ENCODE measurements around the gene FBXO48.

FBXO48 gene

DNA sequence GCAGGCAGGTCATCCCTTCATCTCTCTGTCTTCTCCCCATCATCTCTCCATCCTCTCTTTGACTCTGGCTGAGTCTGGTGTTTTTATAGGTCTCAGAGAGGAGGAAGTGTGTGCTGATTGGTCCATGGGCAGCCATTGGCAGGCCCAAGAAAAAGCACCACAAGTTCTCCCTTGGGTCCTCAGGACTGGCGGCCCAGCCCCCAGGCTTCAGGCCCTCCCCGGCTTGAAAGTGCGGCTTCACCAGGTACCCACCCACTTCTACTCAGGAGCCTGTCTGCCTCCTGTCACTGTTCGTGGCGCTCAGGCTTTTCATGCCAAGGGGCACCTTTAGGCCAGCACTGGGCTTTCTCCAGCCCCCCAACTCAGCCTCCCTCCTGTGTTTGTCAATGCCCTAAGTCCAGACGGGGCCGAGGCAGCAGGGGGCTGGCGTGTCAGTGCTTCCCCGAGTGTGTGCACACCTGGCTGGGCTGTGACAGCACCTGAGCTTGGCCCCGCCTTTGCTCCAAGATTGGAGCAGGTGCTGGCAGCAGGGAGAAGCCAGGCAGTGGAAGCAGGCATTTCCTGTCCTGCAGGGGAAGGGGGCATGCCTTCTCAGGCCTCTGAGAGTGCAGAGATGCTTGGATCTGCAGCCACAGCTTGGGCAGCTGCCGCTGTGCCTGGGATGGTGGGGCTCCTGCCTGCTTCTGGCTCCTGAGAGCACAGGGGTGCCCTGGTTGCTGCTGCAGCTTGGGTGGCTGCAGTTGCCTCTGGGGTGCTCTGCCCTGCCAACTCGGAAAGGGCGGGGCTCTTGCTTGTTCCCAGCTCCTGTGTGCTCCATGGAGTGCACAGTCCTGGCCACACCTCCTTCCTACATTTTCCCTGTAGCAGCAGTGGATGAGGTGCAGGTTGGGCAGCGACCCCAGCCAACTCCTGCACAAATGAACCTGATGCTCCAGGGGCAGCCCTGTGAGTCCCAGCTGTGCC lies 34.1 kb downstream of the FBXO48 start:
- DNase-seq, result no peak

DNA sequence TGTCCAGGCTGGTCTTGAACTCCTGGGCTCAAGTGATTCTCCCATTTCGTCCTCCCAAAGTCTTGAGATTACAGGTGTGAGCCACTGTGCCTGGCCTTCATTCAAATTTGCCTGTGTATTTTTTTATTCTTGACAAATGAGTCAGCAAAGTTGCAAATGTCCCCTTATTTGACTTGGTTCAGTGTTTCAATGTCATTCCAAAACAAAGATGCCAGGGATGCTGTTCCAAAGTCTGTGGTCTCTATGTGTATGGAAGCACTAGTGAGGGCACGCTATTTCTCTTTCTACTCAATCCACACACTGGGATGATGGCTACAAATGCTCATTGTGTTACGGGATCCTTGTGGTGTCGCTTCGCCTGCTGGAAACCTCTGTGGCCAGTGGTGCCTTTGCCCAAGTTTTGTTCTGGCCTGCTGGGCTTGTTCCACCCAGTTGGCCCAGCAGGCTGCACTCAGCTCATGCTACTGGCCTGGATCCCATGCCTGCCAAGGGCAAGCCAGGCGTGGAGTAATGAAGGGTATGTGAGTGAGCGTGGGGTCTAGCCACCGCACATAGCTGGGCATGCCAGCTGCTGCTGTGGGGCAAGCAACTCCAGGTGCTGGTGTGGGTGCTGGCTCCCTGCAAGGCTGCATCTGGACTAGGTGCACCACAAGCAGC lies 35.6 kb downstream of the FBXO48 start:
- no peak for DNase-seq

DNA sequence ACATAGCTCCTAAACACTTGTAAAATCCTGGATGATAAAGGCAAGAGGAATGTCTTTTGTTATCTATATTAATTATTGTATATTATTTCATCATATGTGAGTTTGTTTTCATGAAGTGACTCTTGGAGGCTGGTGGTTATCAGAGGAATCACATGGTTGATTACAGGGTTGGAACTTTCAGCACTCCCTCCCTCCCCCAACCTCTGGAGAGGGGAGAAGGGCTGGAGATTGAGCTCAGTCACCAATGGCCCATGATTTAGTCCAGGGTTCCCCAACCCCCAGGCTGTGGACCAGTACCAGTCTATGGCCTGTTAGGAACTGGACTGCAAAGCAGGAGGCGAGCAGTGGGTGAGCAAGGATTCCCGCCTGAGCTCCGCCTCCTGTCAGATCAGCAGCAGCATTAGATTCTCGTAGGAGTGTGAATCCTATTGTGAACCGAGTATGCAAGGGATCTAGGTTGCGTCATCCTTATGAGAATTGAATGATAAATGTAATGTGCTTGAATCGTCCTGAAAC lies 37.7 kb downstream of the FBXO48 start:
- DNase-seq, result no peak

DNA sequence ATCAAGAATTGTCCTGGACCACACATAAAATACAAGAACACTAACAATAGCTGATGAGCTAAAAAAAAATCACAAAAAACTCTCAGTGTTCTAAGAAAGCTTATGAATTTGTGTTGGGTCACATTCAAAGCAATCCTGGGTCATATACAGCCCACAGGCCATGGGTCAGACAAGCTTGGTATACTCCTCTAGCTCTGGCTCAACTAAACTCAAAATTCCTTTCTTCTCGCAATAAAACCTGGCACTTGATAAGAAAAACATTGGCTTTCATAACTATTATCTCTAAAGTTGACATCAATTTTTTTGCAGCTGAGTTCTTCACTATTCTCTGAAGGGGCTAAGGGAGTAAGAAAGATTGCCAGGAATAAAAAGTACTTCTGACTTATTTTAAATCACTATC lies 38.3 kb downstream of the FBXO48 start:
- no peak for DNase-seq

DNA sequence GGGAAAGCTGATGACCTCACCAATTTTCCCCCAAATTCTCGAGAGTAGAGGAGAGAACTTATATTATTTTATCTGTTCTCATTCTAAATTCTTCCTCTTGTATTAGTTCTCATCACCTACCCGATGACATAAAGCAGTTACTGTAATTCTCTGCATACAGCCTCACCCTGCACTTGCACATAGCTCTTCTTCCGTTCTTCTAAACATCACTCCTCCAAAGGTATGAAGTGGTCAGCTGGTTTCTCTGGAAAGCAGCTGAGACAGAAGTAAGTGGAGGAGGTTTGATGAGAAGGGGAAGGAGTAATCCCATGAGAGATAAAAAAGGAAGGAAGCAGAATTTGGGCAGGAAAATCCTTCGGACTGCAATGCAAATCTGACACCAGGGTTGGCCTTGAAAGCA lies 39.0 kb downstream of the FBXO48 start:
- DNase-seq, result no peak

DNA sequence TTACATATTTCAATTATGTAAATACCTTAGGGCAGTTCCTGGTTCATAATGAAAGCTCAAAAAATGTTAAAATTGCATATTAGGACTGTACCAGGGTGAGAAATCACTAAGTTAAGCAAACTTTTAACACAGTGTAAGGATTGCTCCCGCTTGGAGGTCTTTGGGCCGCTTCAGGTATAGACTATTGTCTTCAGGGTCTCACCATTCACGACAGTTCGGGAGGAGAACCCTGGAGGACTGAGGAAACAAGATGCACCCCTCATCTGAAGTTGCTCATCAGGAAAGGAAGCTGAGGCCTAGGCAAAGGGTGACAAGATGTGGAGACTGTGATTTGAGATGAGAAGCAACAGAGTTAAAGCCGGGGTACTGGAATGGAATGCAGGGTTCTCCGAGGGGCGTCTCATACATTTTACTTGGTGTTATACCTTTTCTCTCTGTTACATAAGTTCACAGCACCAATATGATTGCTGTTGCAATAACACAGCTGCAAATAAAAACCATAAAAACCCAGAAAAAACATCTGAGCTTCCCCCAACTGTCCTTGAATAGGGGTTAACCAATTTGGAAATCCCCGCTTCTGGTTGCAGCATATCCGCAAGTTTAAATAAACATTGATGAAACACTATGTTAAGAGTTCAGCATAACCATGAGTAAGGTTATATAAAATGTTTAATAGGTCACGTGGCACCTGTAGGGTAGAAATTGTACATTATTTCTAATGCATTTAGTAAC lies 40.1 kb downstream of the FBXO48 start:
- DNase-seq, result no peak

DNA sequence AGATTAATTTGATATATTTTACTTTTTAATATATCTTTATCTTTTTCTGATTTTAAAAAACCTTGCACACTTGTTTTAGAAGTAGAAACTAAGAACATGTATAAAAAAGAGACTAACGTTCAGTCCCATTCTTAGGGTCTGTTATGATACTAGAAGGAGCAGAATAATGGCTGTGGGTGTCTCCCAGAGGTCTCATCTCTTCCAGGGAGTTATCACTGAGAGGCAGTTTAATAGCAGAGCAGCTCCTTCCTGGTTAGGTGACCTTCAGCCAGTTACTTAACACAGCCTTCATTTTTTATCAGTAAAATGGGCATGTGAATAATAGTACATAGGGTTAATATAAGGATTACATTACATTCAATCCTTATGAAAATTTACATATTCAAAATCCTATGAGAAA lies 40.6 kb downstream of the FBXO48 start:
- no peak for DNase-seq

DNA sequence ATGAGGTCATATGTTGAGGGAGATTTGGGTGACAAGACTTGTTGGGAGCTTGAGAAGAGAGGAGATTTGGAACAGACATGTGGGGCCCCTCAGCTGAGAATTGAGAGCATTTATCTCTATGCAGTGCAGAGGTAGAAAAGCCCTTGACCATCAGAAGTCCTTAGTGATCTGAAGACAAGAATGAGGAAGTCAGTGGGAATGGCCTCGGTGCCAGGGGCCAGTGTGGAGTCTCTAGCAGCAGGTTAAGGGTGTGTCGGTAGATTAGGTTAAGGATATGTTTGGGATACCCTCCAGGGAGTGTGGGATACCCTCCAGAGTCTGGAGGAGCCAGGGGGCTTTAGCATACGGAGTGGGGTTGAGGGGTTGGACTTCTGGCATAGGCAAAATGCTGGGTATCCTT lies 41.6 kb downstream of the FBXO48 start:
- DNase-seq, result no peak

DNA sequence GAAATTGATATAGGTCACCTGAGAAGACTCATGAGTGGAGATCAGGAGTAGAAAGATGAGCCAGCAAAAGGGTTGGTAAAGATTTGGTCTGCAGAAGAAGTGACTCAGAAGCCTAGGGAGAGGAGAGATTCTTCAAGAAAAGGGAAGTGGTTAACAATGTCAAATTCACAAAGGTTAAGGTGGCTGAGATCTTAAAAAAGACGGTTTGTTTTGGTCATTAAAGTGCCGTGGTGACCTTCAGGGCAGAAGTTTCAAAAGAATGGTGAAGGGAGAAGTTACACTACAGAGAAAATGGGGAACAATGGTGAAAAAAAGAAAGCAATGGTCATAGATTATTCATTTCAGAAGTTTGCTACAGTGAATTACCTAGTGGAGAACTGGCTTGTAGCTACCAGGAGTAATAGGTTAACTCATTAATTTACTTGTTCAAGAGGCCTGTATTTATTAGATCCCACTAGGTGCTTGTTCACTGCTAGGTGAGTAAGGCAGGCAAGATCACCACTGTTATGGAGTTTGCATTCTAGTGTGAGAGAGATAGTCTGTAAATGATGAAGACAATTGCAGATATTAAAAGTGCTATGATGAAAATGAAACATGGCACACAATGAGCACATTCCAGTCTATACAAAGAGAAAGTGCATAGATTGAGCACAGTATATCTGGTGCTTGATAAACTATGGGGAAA lies 43.0 kb downstream of the FBXO48 start:
- no peak for DNase-seq

DNA sequence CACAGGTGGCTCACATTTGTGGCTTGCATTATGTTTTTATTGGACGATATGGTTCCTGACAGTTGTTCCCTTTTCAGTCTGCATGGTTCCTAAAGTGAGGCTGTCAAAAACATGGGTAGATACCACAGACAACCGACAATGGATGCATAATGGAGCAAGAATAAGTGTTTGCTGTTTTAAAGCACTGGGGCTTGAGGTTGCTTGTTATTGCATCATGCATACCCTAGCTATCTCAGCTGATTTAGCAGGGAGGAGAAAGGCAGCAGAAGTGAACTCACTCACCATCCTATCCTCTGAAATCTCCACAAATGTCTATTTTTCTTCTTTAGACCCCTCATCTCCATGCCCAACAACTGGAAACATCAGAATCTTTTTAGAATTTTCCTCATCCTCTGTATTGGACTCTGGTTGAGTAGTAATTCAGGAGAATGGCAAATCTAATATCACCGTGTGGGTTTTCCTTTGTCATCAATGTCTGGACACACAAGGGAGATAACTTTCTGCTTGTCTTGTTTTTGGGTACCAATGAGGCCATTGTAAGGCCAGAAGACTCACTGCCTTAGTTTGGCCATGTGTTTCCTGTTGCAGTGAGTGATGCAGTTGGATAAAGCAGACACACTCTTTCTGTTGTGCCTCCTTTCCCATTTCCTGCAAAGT lies 46.7 kb downstream of the FBXO48 start:
- no peak for DNase-seq

DNA sequence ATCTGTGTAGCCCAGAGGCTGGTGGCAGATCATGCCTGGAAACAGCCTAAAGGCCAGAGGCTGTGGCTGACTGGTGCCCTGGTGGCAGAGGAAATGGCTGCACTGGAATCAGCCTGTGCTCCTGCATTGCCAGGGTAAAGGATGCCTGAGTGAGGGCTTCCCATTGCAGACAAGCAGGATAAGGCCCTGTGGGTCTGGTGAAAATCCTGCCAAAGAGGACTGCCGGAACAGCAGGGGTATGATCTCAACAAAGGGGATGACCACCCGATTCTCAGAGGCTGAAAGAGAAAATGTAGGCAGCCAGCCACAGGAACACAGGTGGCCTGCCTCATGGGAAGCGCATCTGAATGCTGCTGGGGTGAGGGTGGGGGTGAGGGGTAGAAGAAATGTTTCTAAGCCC lies 48.2 kb downstream of the FBXO48 start:
- no peak for DNase-seq

DNA sequence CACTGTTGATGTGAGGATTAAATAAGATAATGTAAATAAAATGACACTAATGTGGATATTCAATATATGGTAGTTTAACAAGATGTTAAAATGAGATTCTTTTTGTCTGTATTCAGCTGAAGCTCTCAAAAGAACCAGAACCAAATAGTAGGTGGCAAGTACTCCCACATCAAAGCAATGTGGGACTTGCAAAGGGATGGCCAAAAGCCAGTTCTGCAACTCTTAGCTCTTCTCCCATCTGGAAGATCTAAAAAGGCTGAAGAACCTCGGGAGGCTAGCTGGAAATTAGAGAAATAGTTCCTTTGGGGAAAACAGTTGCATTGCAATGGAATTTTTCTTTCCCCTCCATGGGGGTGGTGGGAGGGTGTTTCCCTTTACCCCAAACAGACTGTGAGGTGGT lies 48.7 kb downstream of the FBXO48 start:
- DNase-seq, result no peak

DNA sequence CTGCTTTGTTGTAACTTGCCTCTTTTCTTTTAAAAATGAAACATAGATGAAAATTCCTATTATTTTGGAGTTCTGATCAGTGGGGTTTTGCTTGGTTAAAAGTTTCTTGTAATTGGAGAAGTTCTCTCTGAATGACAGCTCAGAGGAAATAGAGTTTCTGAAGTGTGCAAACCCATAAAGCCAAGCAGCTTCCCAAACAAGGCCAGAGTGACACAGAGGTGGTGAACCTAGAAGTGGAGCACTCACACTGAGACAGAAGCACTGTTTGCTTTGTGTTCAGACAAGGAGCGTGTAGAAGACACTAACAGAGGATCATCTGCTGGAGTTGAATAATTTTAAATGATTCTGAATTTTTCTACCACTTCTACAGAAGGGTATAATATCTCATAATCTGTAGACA lies 49.2 kb downstream of the FBXO48 start:
- DNase-seq, result no peak

DNA sequence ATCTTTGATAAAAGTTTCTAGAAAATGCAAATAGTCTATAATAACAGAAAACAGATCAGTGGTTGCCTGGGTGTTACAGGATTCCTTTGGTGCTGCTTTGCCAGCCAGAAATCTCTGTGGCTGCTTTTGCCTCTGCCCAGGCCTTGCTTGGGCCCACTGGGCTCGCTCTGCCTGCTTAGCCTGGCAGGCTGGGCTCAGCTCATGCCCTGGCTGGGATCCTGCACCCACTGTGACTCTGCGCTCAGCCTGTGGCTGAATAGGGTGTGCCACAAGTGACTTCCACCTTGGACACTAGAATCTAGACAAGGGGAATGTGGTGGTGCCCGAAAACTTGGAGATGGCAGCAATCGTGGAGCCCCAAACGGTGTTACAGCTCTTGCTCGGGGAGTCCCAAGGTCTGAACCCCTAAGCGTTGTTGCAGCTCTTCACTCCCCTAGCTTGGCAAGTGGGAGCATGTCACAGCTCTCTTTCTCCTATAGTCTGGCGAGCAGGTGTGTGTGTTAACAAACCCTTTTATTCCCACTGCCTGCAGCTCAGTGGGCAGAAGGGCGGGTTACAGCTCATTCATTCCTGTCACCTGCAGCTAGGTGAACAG lies 50.9 kb downstream of the FBXO48 start:
- DNase-seq, result no peak

DNA sequence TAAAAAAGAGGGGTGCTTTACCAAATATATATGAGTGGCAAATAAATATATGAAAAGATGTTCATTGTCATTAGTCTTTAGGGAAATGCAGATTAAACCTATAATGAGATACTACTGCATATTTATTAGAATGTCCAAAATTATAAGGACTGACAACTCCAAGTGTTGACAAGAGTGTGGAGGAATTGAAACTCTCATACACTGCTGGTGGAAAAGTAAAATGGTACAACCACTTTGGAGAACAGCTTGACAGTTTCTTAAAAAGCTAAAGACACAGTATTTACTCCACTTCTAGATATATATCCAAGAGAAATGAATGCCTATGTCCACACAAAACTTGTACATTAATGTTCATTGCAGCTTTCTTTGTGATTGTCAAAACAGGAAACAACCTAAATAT lies 51.6 kb downstream of the FBXO48 start:
- DNase-seq, result no peak

DNA sequence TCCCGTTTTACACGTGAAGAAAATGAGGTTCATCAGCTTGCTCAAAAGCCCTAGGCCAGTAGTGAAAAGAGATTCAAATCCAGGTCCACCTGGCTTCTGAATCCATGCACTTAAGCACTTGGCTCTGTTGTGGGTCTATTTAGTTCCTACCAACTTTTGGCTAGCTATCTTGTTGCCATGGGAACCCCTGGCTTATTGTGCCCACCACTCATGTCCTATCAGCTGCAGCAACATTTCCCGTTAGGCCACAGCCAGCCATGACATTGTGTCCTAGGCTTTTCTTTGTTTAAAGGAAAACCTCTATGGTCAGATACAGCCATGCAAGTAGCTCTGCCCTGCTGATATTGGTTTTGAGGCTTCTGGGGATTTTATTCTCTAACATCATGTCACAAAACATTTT lies 52.2 kb downstream of the FBXO48 start:
- DNase-seq, result no peak

DNA sequence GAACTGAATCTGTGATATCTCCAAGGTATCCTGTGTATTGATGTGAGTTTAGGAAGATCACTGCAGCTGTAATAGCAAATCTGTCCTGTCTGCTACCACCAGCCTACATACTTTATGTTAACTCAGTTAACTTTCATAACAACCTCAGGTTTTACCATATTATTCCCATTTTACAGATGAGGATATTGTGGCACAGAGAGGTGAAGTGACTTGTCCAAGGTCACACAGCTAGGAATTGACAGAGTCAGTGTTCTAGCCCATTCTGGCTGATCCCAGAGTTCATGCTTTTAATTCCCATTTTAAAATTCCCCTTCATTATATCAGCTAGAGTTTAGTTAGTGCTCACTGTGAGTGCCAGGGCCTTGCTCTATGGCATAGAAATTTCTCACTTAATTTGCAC lies 52.6 kb downstream of the FBXO48 start:
- no peak for DNase-seq

DNA sequence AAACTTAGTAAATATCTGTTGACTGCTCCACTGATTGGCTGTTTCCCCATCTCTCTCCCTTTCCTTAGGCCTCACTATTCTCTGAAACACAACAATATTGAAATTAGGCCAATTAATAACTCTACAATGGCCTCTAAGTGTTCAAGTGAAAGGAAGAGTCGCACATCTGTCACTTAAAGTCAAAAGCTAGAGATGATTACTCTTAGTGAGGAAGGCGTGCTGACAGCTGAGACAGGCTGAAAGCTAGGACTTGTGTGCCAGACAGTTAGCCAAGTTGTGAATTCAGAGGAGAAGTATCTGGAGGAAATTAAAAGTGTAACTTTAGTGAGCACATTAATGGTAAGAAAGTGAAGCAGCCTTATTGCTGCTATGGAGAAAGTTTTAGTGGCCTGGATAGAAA lies 53.6 kb downstream of the FBXO48 start:
- DNase-seq, result no peak

DNA sequence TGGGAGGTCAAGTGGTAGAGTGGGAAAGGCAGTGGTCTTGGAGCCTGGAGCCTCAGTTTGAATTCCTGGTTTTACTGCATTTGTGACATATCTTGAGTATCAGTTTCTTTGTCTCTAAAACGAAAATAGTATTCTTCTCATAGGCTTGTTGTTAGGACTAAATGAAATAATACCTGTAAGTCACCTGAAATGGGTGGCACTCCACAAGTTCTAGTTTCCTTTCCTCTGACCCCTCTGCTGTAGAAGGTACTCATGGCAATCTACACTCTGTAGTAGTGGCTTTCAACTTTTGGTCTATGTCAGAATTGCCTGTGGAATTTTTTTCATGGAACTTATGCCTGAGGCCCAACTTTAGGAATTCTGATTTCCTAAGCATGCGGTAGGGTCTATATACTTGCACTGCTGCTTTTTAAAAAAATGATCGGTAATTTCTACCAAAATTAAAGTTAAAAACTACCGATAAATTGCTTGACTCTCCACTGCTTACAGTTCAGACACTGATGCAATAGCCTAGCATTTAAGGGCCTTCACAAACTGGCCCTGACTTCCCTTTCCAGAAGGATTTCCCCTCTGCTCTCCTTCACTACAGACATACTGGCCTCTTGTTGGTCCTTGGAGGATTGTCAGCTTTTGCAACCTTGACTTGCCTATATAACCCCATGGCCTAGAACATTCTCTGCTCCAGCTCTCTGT lies 54.8 kb downstream of the FBXO48 start:
- no peak for DNase-seq

DNA sequence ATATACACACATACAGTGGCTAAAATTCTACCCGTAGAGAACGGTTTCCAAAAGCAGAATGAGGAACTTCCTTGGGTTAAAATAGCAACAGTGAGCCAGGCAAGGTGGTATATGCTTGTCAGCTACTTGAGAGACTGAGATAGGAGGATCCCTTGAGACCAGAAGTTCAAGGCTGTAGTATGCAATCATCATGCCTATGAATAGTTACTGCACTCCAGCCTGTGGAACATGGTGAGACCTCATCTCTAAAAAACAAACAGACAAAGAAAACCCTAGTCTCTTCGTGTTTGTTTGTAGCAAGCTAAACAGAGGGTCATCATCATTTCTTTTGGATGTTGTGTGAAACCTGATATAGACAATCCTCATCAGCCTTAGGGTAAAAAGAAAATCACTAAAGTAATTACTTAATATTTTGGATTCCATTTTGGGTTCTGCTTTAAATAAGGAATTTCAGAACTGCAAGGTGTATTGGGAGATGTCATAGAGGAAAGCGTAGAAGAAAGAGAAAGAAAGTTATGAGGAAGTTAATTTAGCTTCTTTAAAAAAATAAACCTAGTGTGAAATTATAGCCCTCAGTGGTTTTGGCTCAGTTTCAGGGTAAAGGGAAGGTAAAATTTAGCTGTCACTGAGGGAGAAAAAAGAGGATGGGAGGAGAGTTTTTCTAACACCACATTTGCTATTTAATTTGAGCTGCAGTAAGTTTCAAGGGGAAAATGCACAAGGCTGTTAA lies 55.5 kb downstream of the FBXO48 start:
- no peak for DNase-seq

Data from retina (tissue), 1 donor.